Muscle layer of duodenum (tissue), 2 donors: Measurements from ENCODE around the gene KLHL35.

Source experiments
- H3K27ac ChIP-seq: one replicate; pipeline ENCODE4 v1.7.0; 2013; ENCODE audit warnings: mild to moderate bottlenecking, low read length
- H3K27me3 ChIP-seq: one replicate; pipeline ENCODE4 v1.7.0; 2013; ENCODE audit warnings: low read depth, mild to moderate bottlenecking, control low read depth, low read length
- H3K36me3 ChIP-seq, 2 donors: one replicate each; pipeline ENCODE4 v1.7.0; 2013; ENCODE audit warnings: low read length in 2 of 2, control low read depth in 1 of 2, mild to moderate bottlenecking in 1 of 2; ENCODE audit not compliant: insufficient read depth in 2 of 2, control insufficient read depth in 1 of 2
- H3K4me1 ChIP-seq, 2 donors: one replicate each; pipeline ENCODE4 v1.7.0; 2013; ENCODE audit warnings: low read length in 2 of 2, mild to moderate bottlenecking in 2 of 2, control low read depth in 1 of 2, moderate library complexity in 1 of 2; ENCODE audit not compliant: insufficient read depth in 2 of 2, control insufficient read depth in 1 of 2
- H3K4me3 ChIP-seq, 2 donors: one replicate each; pipeline ENCODE4 v1.7.0; 2013; ENCODE audit warnings: low read length in 2 of 2, low read depth in 1 of 2, mild to moderate bottlenecking in 1 of 2
- H3K9me3 ChIP-seq, 2 donors: one replicate each; pipeline ENCODE4 v1.7.0; 2013; ENCODE audit warnings: low read length in 2 of 2, control low read depth in 1 of 2, mild to moderate bottlenecking in 1 of 2; ENCODE audit not compliant: control insufficient read depth in 1 of 2
- donor health status: healthy.

The KLHL35 gene

GRCh38 chr11:75450236-75450635 lies 17.2 kb upstream of the KLHL35 start:
- H3K27me3 ChIP-seq, result no peaks in the 10 kb centered on the region
- no peak overlapping the region for H3K4me3 ChIP-seq
- H3K36me3 ChIP-seq, result no peaks in the 10 kb centered on the region
- no peaks in the 10 kb centered on the region for H3K9me3 ChIP-seq
- no peaks in the 10 kb centered on the region for H3K4me1 ChIP-seq
- H3K27ac ChIP-seq, result no peak overlapping the region

- Histone ChIP-seq H3K36me3 (no peaks in the 10 kb centered on the region), H3K4me1 (no peaks in the 10 kb centered on the region), H3K9me3 (no peaks in the 10 kb centered on the region), H3K27me3 (no peaks in the 10 kb centered on the region), H3K27ac (no peak overlapping the region), H3K4me3 (no peak overlapping the region)
Measured at GRCh38 chr11:75449776-75450175, 16.8 kb upstream of the KLHL35 start.

- no peaks in the 10 kb centered on the region for H3K36me3 ChIP-seq
- H3K27ac ChIP-seq, result no peak overlapping the region
- H3K4me3 ChIP-seq, result no peak overlapping the region
- no peaks in the 10 kb centered on the region for H3K27me3 ChIP-seq
- H3K4me1 ChIP-seq, result no peaks in the 10 kb centered on the region
- H3K9me3 ChIP-seq, result no peaks in the 10 kb centered on the region
Measured at GRCh38 chr11:75449271-75449670, 16.3 kb upstream of the KLHL35 start.

DNA sequence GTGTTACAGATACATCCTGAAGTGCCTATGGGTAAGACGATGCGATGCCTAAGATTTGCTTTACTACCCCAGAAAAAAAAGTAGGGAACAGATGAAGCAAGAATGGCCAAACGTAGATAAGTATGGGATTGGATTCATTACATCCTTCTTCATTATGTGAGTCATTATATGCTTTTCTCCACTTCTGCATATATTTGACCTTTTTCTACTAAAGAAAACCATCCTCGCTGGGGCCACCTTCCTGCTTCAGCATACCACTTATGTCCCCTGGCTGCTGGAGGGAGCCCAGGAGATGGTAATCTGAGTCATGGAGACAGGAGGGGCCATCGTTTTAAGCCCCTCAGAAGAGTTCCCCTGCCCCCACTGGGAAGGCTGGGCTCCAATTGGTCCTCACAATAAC lies 14.4 kb upstream of the KLHL35 start:
- H3K4me3 ChIP-seq, result no peak overlapping the region
- H3K27me3 ChIP-seq, result no peaks in the 10 kb centered on the region
- no peaks in the 10 kb centered on the region for H3K9me3 ChIP-seq
- no peaks in the 10 kb centered on the region for H3K36me3 ChIP-seq
- H3K27ac ChIP-seq, result no peak overlapping the region
- H3K4me1 ChIP-seq, result no peaks in the 10 kb centered on the region

DNA sequence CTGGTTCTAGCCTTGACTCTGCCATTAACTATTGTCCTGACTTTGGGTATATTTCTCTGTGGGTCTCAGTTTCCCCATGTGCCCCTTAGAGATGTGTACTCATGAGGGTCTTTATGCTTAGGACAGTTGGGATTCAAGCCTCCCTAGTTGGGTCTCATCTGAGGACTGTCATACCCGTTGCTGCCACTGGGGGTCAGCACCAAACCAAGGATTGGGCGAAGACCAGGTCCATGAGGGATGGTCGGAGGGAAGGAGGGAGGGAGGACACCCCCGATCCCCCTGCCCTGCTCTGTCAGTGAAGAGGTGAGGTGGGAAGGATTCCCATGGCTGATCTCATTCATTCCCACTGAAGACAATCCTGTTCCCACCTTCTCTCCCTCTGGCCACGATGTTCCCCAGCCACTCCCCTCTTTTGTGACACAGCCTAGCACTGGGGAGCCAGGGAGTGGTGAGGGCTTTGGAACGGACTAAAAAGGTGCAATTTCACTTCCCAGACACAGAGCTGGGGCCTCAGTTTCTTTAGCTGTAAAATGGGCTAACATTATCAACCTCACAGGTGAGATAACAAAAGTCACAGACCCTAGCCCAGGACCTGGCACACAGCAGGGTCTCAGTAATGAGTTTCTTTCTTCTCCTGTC lies 12.4 kb upstream of the KLHL35 start:
- Histone ChIP-seq H3K9me3 (no peaks in the 10 kb centered on the region), H3K36me3 (no peaks in the 10 kb centered on the region), H3K27me3 (no peaks in the 10 kb centered on the region), H3K4me3 (no peak overlapping the region), H3K4me1 (no peaks in the 10 kb centered on the region), H3K27ac (no peak overlapping the region)

GRCh38 chr11:75443043-75443442 lies 10.0 kb upstream of the KLHL35 start:
- Histone ChIP-seq H3K9me3 (no peaks in the 10 kb centered on the region), H3K36me3 (no peaks in the 10 kb centered on the region), H3K4me1 (no peaks in the 10 kb centered on the region), H3K4me3 (no peak overlapping the region), H3K27ac (no peak overlapping the region), H3K27me3 (no peaks in the 10 kb centered on the region)

DNA sequence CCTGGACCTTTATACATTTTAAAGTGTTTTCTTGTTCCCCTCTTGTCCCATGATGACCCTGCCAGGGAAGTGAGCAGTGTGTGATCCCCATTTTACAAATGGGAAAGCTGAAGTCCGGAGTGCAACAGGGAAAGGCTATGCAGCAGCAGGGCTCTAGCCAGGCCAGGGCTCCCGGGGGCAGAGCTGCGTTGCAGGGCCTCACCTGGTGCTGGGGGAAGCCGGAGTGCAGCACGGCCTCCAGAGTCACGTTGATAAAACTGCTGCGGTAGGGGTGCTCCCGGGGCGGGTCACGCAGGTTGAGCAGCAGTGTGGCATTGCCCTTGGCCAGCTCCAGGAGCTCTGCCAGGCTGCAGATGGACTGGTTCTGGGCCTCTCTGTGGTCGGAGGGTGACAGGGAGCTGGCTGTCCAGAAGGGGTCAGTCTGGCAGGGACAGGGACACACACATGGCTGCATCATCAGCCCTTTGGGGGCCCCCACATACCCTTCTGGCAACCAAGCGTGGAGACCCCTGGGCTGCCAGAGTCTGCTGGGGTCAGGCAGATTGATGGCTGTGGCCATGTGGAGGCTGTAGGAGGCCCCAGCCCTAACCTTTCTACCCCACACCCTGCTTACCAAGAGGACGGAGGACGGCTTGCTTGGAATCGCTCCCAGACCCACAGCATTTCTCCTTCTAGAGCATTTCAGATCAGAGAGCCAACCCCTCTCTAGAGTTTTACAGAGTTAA lies 9.3 kb upstream of the KLHL35 start:
- H3K27me3 ChIP-seq, result no peaks in the 10 kb centered on the region
- no peak overlapping the region for H3K4me3 ChIP-seq
- no peaks in the 10 kb centered on the region for H3K9me3 ChIP-seq
- no peaks in the 10 kb centered on the region for H3K4me1 ChIP-seq
- H3K36me3 ChIP-seq, result no peaks in the 10 kb centered on the region
- H3K27ac ChIP-seq, result no peak overlapping the region

DNA sequence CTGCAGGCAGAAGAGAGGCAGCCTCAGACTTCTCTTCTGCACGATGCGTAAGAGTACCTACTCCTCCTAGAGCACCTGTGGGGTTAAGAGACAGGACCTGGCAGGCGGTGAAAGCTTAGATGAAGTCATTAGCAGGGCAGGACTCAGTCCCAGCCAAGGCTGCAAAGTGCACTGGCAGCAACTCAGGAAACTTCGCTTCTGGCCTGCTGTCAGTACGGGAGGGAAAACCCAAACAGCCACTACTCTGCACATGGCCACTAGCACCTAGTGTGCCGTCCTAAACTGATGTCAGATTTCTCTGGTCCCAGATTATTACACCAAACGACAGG lies 8.8 kb upstream of the KLHL35 start:
- Histone ChIP-seq H3K4me3 (no peak overlapping the region), H3K36me3 (no peaks in the 10 kb centered on the region), H3K27me3 (no peaks in the 10 kb centered on the region), H3K9me3 (no peaks in the 10 kb centered on the region), H3K27ac (no peak overlapping the region), H3K4me1 (no peaks in the 10 kb centered on the region)

DNA sequence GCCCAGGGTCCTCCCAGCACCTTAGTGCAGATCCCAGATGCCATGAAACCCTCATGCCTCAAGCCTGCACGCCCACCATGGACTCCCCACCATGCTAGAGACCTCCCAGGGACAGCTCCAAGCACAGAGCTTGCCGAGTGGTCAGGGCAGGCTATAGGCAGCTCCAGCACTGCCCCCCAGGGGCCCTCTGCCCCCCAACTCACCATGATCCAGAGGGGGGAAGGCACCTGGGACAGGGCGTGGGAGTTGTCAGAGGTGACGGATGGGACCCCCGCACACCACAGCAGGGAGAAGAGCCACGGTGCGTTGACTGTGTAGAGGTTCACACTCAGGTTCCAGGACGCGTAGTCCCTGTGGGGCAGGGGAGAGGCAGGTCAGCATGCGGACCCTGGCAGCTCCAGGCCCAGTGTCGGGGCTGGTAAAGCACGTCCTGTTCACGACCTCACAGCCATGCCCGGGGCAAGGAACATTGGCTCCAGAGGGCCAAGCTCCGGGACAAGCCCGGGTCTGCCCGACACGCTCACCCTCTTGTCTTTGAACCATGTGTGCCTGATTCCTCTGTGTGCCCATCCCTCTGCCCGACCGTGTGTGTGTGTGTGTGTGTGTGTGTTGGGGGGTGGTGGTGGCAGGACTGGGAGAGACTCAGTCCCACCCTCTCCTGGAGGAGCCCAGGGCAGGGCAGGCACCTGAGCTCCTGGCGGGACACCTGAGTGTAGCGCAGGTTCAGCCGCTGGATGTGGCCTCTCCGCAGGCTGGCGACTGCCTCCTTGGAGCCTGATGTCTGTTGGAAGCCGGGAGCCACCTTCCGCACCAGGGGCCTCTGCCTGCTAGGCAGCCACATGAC lies 8.2 kb upstream of the KLHL35 start:
- no peak overlapping the region for H3K27ac ChIP-seq
- no peaks in the 10 kb centered on the region for H3K4me1 ChIP-seq
- no peaks in the 10 kb centered on the region for H3K9me3 ChIP-seq
- no peaks in the 10 kb centered on the region for H3K27me3 ChIP-seq
- H3K36me3 ChIP-seq, result no peaks in the 10 kb centered on the region
- H3K4me3 ChIP-seq, result no peak overlapping the region

DNA sequence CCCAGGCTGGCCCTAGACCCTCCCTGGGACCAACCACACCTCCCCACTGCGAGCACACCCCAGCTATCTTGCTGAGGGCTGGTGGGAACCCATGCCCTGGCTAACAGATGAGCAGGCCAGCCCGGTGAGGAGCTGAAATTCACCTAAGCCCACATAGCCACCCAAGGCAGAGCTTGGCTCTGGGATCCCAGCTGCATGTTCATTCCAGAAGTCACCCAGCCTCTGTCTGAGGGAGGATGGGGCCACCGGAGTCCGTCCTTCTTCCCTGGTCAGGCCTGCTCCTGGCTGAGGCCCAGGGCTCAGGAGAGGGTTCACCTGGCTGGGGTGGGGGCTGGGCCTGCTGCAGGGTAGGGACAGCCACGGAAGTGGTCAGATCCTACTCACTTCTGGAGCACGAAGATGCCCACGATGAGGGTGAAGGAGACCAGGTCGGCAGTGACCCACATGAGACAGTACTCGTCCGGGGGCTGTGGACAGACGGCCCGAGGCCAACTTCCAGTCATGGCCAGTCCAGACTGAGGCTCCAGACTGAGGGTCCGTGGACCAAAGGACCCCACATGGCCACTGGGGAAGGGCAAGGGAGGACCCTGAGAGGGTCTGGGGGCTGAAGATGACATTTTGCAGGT lies 6.6 kb upstream of the KLHL35 start:
- no peaks in the 10 kb centered on the region for H3K36me3 ChIP-seq
- H3K4me1 ChIP-seq, result no peaks in the 10 kb centered on the region
- no peak overlapping the region for H3K27ac ChIP-seq
- no peak overlapping the region for H3K4me3 ChIP-seq
- H3K27me3 ChIP-seq, result no peaks in the 10 kb centered on the region
- no peaks in the 10 kb centered on the region for H3K9me3 ChIP-seq

DNA sequence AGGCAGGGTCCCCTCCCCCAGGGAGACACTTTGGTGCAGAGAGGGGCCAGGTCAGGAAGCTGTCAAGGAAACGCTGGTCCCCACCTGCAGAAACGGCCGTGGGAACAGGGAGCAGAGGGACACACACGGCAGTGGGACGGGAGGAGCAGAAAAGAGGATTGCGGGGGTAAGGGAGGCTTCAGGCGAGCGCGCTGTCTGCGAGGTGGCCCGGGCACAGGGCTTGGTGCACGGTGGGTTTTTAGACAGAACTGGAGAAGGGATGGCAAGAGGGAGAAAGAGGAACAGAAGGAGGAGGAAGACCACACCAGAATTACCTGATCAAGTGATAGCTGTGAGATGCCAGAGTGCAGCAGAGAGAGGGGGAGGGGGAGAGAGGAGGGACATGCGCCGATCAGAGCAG lies 6.0 kb upstream of the KLHL35 start:
- Histone ChIP-seq H3K9me3 (no peaks in the 10 kb centered on the region), H3K27ac (no peak overlapping the region), H3K36me3 (no peaks in the 10 kb centered on the region), H3K4me3 (no peak overlapping the region), H3K27me3 (no peaks in the 10 kb centered on the region), H3K4me1 (no peaks in the 10 kb centered on the region)
